HCEC 1CT (cell line): ENCODE results near the gene CFAP73.
"Not testable (repeated sequence)": the region's sequence is repeated elsewhere in the genome, so short reads cannot be mapped to it uniquely, and the experiment has no call there.

Experiments
- DNase-seq: peaks from one replicate; pipeline ENCODE4 v3.0.0-alpha.2; 2017

Gene CFAP73

DNA sequence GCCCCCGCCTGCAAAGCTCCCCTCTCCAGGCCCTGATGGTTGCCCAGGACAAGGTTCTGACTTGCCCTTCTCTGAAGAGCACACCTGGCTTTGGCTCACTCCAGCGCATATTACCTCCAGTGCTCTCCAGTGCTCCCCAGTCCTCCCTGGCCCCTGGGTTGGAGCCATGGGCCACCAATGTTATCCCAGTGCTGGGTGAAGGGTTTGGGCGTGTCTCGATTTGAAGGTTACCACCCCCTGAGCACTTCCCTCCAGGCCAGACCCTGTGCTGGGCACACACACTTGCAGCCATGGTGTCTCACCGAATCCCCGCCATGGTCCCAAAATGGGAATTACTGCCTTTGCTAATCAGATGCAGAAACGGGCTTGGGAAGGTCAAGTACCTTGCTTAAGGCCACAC is 47.1 kb downstream of the CFAP73 start:
- DNase-seq, result no peak

- DNase-seq, result peak; percentile 82
These were observed 47.5 kb downstream of the CFAP73 start for GRCh38 chr12:113196990-113197389.

- no peak for DNase-seq
These were observed 48.1 kb downstream of the CFAP73 start for GRCh38 chr12:113197518-113198077.

DNA sequence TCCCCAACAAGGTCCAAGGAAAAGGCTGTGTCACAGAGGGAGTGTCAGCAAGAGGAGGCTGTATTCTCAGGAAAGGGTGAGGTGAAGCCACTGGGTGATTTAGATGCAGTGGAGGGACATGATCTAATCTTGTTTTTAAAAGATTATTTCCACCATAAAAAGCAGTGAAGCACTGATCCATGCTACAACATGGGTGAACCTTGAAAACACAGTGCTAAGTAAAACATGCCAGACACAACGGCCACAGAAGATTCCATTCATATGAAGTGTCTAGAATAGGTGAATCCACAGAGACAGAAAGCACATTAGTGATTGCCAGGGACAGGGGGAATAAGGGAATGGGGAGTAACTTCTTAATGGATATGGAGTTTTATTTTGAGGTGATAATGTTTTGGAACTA is 48.8 kb downstream of the CFAP73 start:
- no peak for DNase-seq

DNA sequence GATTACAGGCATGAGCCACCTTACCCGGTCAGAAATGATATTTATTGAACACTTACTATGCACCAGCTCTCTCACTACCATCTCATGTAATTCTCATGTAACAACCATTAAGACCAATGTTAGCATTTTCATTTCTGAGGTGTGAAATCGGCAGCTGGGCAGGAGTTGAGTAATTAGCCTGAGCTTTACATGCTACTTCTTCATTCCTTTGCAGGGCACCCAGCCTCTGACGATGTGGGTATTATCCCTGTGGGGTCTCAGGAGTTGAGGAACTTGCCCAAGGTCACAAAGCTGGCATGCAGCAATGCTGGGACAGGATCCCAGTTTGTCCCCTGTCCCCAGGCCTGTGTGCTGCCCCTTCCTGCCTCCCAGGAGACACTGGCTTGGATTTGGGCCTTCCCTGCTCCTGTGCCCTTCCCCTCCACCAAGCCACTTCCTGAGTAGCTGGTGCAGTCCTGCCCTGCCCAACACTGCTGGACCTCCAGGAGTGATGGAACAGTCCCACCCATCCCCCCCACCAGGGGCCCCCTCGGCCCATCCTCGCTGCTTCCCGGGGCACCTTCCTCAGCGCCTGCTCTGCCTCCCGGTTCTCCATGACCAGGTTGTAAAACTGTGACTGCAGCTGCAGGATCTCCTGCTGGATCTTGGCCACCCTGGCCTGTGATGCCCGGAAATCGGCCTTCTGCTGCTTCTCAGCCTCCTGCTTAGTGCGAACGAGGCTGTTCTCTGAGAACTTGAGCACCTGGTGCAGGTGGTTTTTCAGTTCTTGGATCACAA is 50.7 kb downstream of the CFAP73 start:
- DNase-seq, result no peak

DNA sequence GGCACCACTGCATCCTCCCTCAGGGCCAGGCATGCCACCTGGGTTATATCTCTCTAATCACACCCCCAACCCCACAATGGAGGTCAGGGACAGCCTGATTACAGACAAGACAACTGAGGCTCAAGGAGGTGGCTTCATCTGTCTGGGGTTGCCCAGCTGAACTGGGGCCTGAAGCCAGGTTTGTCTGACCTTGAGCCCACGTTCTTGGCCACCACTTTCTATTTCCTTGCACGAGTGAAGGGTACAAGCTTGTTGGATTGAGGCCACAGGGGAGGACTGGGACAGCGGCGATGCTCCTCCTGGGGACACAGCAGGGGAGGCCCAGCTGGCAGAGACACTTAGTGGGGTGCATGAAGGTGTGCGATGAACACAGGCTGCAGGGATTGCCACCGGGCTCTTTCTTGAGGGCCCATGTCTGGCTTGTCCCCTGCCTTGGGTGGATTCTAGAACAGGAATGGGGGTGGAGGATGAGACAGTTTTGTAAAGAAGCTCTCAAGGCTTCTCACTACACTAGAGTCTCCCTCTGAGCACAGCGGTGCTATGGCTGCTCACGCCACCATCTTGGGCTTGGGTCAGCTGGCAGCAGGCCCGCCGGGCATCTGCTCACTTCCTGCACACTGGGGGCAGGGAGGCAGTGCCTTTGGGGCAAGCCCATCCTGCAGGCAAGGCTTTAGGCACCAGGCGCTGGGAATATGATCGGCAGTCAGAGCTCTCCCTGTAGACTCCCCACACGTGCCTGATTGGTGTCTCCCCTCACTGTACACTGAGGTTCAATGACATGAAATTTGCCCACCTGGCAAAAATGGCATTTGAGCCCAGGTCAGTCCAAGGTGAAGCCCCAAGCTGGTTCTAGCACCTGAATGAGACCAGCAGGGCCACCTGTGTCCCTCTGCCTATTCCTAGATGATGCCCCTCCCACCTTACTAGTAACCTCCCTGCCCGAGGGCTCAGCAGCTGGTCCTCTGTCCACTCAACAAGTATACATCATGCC is 52.0 kb downstream of the CFAP73 start:
- DNase-seq, result no peak

DNA sequence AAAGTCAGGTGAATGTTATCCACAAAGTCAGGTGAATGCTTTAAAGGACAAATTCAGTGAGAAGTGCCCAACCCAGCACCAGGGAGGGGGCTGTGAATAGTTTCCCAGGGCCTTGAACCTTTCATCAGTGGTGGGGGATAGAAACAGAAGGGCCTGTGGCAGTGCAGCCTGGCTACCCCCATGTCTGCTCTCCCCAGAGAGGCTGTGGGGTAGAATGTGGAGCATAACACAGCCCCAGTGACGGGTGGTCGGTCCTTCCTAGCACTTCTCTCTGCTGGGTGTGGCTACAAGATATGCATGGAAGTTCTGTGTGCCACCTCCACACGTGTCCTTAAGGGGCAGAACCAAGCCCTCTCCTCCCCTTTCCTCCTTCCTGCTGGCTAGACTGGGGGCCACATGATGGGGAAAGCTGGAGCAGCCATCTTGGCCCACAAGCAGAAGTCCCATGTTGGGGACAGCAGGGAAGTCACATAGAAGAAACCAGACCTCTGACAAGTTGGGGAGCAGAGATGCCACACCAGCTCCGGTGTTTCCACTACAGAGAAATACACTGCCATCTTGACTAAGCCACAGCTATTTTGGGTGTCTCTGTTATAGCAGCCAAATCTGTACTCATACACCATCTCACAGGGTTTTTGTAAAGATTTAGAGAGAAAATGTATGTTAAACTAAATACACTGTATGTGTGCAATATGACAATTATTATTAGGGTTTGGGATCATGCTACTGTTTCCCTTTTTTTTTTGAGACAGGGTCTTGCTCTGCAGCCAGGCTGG is 53.0 kb downstream of the CFAP73 start:
- DNase-seq, result no peak

DNA sequence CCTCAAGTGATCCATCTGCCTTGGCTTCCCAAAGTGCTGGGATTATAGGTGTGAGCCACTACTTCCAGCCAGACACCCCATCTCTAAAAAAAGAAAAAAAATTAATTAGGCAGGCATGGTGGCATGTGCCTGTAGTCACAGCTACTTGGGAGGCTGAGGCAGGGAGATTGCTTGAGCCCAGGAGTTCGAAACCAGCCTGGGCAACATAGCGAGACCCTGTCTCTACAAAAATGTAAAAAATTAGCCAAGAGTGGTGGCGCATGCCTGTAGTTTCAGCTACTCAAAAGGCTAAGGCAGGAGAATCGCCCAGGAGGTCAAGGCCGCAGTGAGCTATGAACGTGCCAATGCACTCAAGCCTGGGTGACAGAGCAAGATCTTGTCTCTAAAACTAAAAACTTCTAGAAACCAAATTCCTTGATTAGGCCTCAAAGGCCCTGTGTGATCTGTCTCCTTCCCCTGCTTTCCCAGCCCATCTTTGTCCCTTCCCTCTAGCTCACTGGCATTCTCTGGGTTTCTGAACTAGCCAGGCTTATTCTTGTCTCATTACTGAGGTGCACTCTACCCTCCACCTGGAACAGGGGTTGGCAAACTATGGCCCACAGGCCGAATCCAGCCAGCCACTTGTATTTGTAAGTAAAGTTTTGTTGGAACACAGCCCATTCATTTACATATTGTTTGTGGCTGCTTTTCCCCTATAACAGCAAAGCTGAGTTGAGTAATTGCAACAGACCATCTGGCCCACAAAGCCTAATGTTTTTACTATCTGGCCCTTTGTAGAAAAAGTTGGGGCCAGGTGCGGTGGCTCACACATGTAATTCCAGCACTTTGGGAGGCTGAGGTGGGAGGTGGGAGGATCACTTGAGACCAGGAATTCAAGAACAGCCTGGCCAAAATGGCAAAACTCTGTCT is 54.6 kb downstream of the CFAP73 start:
- peak; percentile 54 for DNase-seq

- no peak for DNase-seq
These were observed 55.3 kb downstream of the CFAP73 start for GRCh38 chr12:113204804-113205203.

GRCh38 chr12:113206802-113207201 is 57.3 kb downstream of the CFAP73 start:
- not testable (repeated sequence) for DNase-seq

DNA sequence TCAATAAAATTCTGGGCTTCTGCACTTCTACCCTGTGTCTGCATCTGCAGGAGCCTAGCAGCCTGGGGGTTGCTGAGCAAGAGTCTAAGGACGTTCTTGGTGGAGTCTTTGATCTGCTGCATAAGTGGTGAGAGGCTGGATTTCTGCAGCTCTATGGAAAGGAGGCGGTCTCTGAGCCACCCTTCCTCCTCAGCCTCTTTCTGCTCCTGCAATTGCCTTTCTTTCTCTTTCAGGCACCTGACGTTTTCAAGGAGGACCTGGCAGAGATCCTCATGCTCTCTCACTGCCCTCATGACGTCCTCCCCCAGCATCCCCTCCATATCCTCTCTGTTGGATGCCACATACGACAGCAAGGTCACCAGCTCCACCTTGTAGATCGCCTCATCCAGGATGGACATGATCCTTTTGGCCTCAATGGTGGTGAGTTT is 58.1 kb downstream of the CFAP73 start:
- no peak for DNase-seq

GRCh38 chr12:113208041-113208934 is 58.8 kb downstream of the CFAP73 start:
- no peak for DNase-seq
